Small intestine (tissue), 7 donors: ENCODE results near the gene SLC10A7. TPM values are rescaled to one million over a fixed set of nuclear protein-coding genes. Genes with fewer than 3 reads are reported as not detected.

Experiments used
- DNase-seq, 2 donors: peaks; one replicate each; pipeline versions ENCODE4 v3.0.0 to v3.0.0-alpha.2; 2013
- FAIRE-seq: peaks from 2 replicates; lab custom pipeline; 2012; peaks lifted over from hg19 to GRCh38; lab: Jason Lieb, UNC
- H3K27ac ChIP-seq, 3 donors: one replicate each; pipeline ENCODE4 v1.5.1; 2013; ENCODE audit warnings: low read length in 2 of 3, mild to moderate bottlenecking in 2 of 3, control low read depth in 1 of 3, inconsistent platforms in 1 of 3, low read depth in 1 of 3, moderate library complexity in 1 of 3
- H3K27me3 ChIP-seq, 3 donors: one replicate each; pipeline ENCODE4 v1.6.1; 2013; ENCODE audit warnings: low read length in 3 of 3, inconsistent platforms in 1 of 3; ENCODE audit not compliant: control insufficient read depth in 3 of 3, insufficient read depth in 3 of 3
- H3K36me3 ChIP-seq, 3 donors: one replicate each; pipeline ENCODE4 v1.6.1; 2013; ENCODE audit warnings: low read length in 3 of 3, inconsistent platforms in 1 of 3, low read depth in 1 of 3, mild to moderate bottlenecking in 1 of 3, moderate library complexity in 1 of 3; ENCODE audit not compliant: control insufficient read depth in 3 of 3, insufficient read depth in 2 of 3
- H3K4me1 ChIP-seq, 3 donors: one replicate each; pipeline ENCODE4 v1.6.1; 2013; ENCODE audit warnings: low read length in 2 of 3, inconsistent platforms in 1 of 3, low read depth in 1 of 3, mild to moderate bottlenecking in 1 of 3, moderate library complexity in 1 of 3; ENCODE audit not compliant: control insufficient read depth in 3 of 3, insufficient read depth in 2 of 3
- H3K4me3 ChIP-seq, 3 donors: one replicate each; pipeline ENCODE4 v1.5.1; 2013; ENCODE audit warnings: low read length in 3 of 3, control low read depth in 1 of 3, inconsistent platforms in 1 of 3, low read depth in 1 of 3, mild to moderate bottlenecking in 1 of 3, moderate library complexity in 1 of 3
- H3K9me3 ChIP-seq, 2 donors: one replicate each; pipeline ENCODE4 v1.6.1; 2013; ENCODE audit warnings: low read depth in 1 of 2, low read length in 1 of 2; ENCODE audit not compliant: control insufficient read depth in 2 of 2, insufficient read depth in 1 of 2
- WGBS, 3 donors: extraction: QIAGEN DNeasy Blood & Tissue Kit; methylation state at CpG; one replicate each; pipeline ENCODE4 v1.1.7; 2013; 5-methylcytosine and 5-hydroxymethylcytosine counted together
- polyA plus RNA-seq, 4 donors: library from polyadenylated mRNA; stranded (reverse) in 3 of 4; unstranded in 1 of 4; fragments of 200-250 nt in 3 of 4; fragments of 120-200 nt in 1 of 4; gene quantifications; one replicate each; pipeline versions ENCODE4 v1.2.1 to v1.2.3, GENCODE V29; 2013
- donor health status: healthy with polysubstance abuse.
- donor health status: control.
- donor health status: control.
- donor health status: Bipolar disorder and iron deficiency.
- donor health status: healthy.

The SLC10A7 gene
- polyA plus RNA-seq, 4 donors = 0.81 to 10.4 (median 3.8) TPM

- DNase-seq (no peak), FAIRE-seq (no peak)
- 96 to 98% (median 97%) methylated on average over 37 of the region's 37 CpGs for WGBS, 3 donors
- H3K4me1 ChIP-seq = no peaks in the 10 kb centered on the region
- H3K9me3 ChIP-seq = peaks cover 0 to 10% of the 10 kb centered on the region in 2 donors
- H3K27ac ChIP-seq = no peak overlapping the region
- peaks cover 0 to 9% (median 0%) of the 10 kb centered on the region in 3 donors for H3K36me3 ChIP-seq
- no peak overlapping the region for H3K4me3 ChIP-seq
- H3K27me3 ChIP-seq = no peaks in the 10 kb centered on the region
These were observed 76.3 kb downstream of the SLC10A7 start for GRCh38 chr4:146445198-146446150.

GRCh38 chr4:146443525-146443924, 78.2 kb downstream of the SLC10A7 start:
- DNase-seq (no peak), FAIRE-seq (no peak)
- Histone ChIP-seq H3K27ac (no peak overlapping the region), H3K4me1 (no peaks in the 10 kb centered on the region), H3K9me3 (peaks cover 0 to 10% of the 10 kb centered on the region in 2 donors), H3K27me3 (no peaks in the 10 kb centered on the region), H3K36me3 (peaks cover 0 to 9% (median 0%) of the 10 kb centered on the region in 3 donors), H3K4me3 (no peak overlapping the region)
- 82 to 93% (median 85%) methylated on average over 2 of the region's 2 CpGs for WGBS, 3 donors

GRCh38 chr4:146442801-146443200, 78.9 kb downstream of the SLC10A7 start:
- DNase-seq (no peak), FAIRE-seq (no peak)
- no peaks in the 10 kb centered on the region for H3K27me3 ChIP-seq
- 75 to 92% (median 84%) methylated on average over 1 of the region's 1 CpG for WGBS, 3 donors
- H3K4me3 ChIP-seq = no peak overlapping the region
- no peaks in the 10 kb centered on the region for H3K4me1 ChIP-seq
- no peak overlapping the region for H3K27ac ChIP-seq
- peaks cover 0 to 9% (median 0%) of the 10 kb centered on the region in 3 donors for H3K36me3 ChIP-seq
- peaks cover 0 to 10% of the 10 kb centered on the region in 2 donors for H3K9me3 ChIP-seq

GRCh38 chr4:146439999-146440398, 81.7 kb downstream of the SLC10A7 start:
- H3K9me3 ChIP-seq = no peaks in the 10 kb centered on the region
- no peaks in the 10 kb centered on the region for H3K36me3 ChIP-seq
- DNase-seq = no peak
- WGBS, 3 donors = 92 to 96% (median 96%) methylated on average over 4 of the region's 4 CpGs
- H3K27ac ChIP-seq = no peak overlapping the region
- no peaks in the 10 kb centered on the region for H3K4me1 ChIP-seq
- no peak for FAIRE-seq
- H3K4me3 ChIP-seq = no peak overlapping the region
- H3K27me3 ChIP-seq = no peaks in the 10 kb centered on the region

GRCh38 chr4:146439437-146439836, 82.3 kb downstream of the SLC10A7 start:
- H3K4me1 ChIP-seq = no peaks in the 10 kb centered on the region
- H3K36me3 ChIP-seq = no peaks in the 10 kb centered on the region
- H3K9me3 ChIP-seq = no peaks in the 10 kb centered on the region
- FAIRE-seq = peak; percentile 23
- no peak overlapping the region for H3K27ac ChIP-seq
- 69 to 86% (median 74%) methylated on average over 1 of the region's 1 CpG for WGBS, 3 donors
- no peak overlapping the region for H3K4me3 ChIP-seq
- H3K27me3 ChIP-seq = no peaks in the 10 kb centered on the region
- DNase-seq = no peak

- Histone ChIP-seq H3K4me1 (no peaks in the 10 kb centered on the region), H3K27ac (no peak overlapping the region), H3K36me3 (no peaks in the 10 kb centered on the region), H3K4me3 (no peak overlapping the region), H3K9me3 (no peaks in the 10 kb centered on the region), H3K27me3 (no peaks in the 10 kb centered on the region)
- 86 to 93% (median 91%) methylated on average over 2 of the region's 2 CpGs for WGBS, 3 donors
- FAIRE-seq (no peak), DNase-seq (no peak)
These were observed 84.0 kb downstream of the SLC10A7 start for GRCh38 chr4:146437778-146438177.

- H3K9me3 ChIP-seq = no peaks in the 10 kb centered on the region
- H3K4me3 ChIP-seq = no peak overlapping the region
- H3K27ac ChIP-seq = no peak overlapping the region
- DNase-seq (no peak), FAIRE-seq (no peak)
- H3K4me1 ChIP-seq = no peaks in the 10 kb centered on the region
- WGBS, 3 donors = 92% methylated on average over 4 of the region's 4 CpGs
- H3K27me3 ChIP-seq = no peaks in the 10 kb centered on the region
- no peaks in the 10 kb centered on the region for H3K36me3 ChIP-seq
These were observed 85.1 kb downstream of the SLC10A7 start for GRCh38 chr4:146436423-146437162.

GRCh38 chr4:146435962-146436361, 85.8 kb downstream of the SLC10A7 start:
- FAIRE-seq = peak; percentile 61
- Histone ChIP-seq H3K4me1 (no peaks in the 10 kb centered on the region), H3K36me3 (no peaks in the 10 kb centered on the region), H3K4me3 (no peak overlapping the region), H3K27me3 (no peaks in the 10 kb centered on the region), H3K27ac (no peak overlapping the region), H3K9me3 (no peaks in the 10 kb centered on the region)
- DNase-seq = no peak
